Measurements from ENCODE around the gene SLIRP.

- TF ChIP-seq POLR2A (IDR thresholded peaks at IDR 0.05) (no peak), CTCF (IDR thresholded peaks at IDR 0.05) (no peak)
Observed at GRCh38 chr14:77682158-77682553, 25.7 kb upstream of the SLIRP start.
